ENCODE data around the gene NOS1AP. TPM values are rescaled to one million over a fixed set of nuclear protein-coding genes. Genes with fewer than 3 reads are reported as not detected.
A peak's percentile ranks its signal among the peaks of the same experiment; 100 is the strongest.

NOS1AP gene
- total RNA-seq, 1 experiment from 2014 or later, result 2.6 TPM

- H3K27ac ChIP-seq (ENCODE audit: low read length), result no peak within 1 kb of the TSS
- ChIA-PET CTCF (no interaction called here), POLR2A (ENCODE audit: unreplicated experiment) (no interaction called here)
- peaks cover 5% of the 10 kb centered on the region; the same call in 1 of the 2 replicates for H3K4me1 ChIP-seq (ENCODE audit: insufficient read depth, low read length)
- DNase-seq (peak; percentile 52), ATAC-seq (peak; percentile 81)
- no peaks in the 10 kb centered on the region for H3K79me2 ChIP-seq (ENCODE audit: low read length)
- no peaks in the 10 kb centered on the region for H4K20me1 ChIP-seq (ENCODE audit: low read length)
- H3F3A ChIP-seq (ENCODE audit: low read length, unreplicated experiment), result no peaks in the 10 kb centered on the region
- no peak within 1 kb of the TSS for H3K9ac ChIP-seq (ENCODE audit: low read length)
- TF ChIP-seq EZH2 (IDR thresholded peaks at IDR 0.05; ENCODE audit: low read length, unreplicated experiment) (no peak), CTCF (conservative IDR thresholded peaks at IDR 0.05; ENCODE audit: low read depth, low read length) (no peak), EZH2phosphoT487 (IDR thresholded peaks at IDR 0.05; ENCODE audit: borderline replicate concordance, low read length) (no peak)
- no peaks in the 10 kb centered on the region for H3K27me3 ChIP-seq (ENCODE audit: low read length)
- no peaks in the 10 kb centered on the region for H3K36me3 ChIP-seq (ENCODE audit: low read depth, low read length)
- H3K4me2 ChIP-seq (ENCODE audit: low read length), result no peak within 1 kb of the TSS
- H3K9me2 ChIP-seq (replicated peaks; ENCODE audit: low read length), result no peaks in the 10 kb centered on the region
- H3K9me3 ChIP-seq (ENCODE audit: low read length), result no peaks in the 10 kb centered on the region
- H2AFZ ChIP-seq (ENCODE audit: low read length), result no peak within 1 kb of the TSS
- no TSS peak for BruUV-seq (replicated peaks)
- intact Hi-C loops (cut with micrococcal nuclease), result no loop called here
- H3K4me3 ChIP-seq (ENCODE audit: low read length), result no peak within 1 kb of the TSS
Observed at GRCh38 chr1:162412002-162412401, 342.5 kb downstream of the NOS1AP start, which contains the start of gene SH2D1B. Gene SH2D1B, minus strand, starts transcription at chr1:162412136. Its CDS starts 120 bp downstream, at chr1:162412016.

- POLR2A ChIA-PET (ENCODE audit: unreplicated experiment), result no interaction called here
- no peak overlapping the region for H3K4me2 ChIP-seq (ENCODE audit: low read length)
- H2AFZ ChIP-seq (ENCODE audit: low read length), result no peak overlapping the region
- intact Hi-C loops (cut with micrococcal nuclease), result no loop called here
- H3K27me3 ChIP-seq (ENCODE audit: low read length), result no peaks in the 10 kb centered on the region
- no peaks in the 10 kb centered on the region for H3K9me2 ChIP-seq (replicated peaks; ENCODE audit: low read length)
- TF ChIP-seq CTCF (conservative IDR thresholded peaks at IDR 0.05; ENCODE audit: low read depth, low read length), result no peak
- TF ChIP-seq EZH2 (IDR thresholded peaks at IDR 0.05; ENCODE audit: low read length, unreplicated experiment), result no peak
- no peak for TF ChIP-seq EZH2phosphoT487 (IDR thresholded peaks at IDR 0.05; ENCODE audit: borderline replicate concordance, low read length)
- no peaks in the 10 kb centered on the region for H3K36me3 ChIP-seq (ENCODE audit: low read depth, low read length)
- no peaks in the 10 kb centered on the region for H4K20me1 ChIP-seq (ENCODE audit: low read length)
- H3K9me3 ChIP-seq (ENCODE audit: low read length), result no peaks in the 10 kb centered on the region
- H3F3A ChIP-seq (ENCODE audit: low read length, unreplicated experiment), result no peaks in the 10 kb centered on the region
- no peak for DNase-seq
- peaks cover 21% of the 10 kb centered on the region; the same call in 1 of the 2 replicates for H3K4me1 ChIP-seq (ENCODE audit: insufficient read depth, low read length)
- no TSS peak for BruUV-seq (replicated peaks)
- H3K79me2 ChIP-seq (ENCODE audit: low read length), result no peaks in the 10 kb centered on the region
- H3K4me3 ChIP-seq (ENCODE audit: low read length), result no peak overlapping the region
- H3K9ac ChIP-seq (ENCODE audit: low read length), result no peak overlapping the region
- no peak overlapping the region for H3K27ac ChIP-seq (ENCODE audit: low read length)
- ATAC-seq, result no peak
- CTCF ChIA-PET, result no interaction called here
Observed at GRCh38 chr1:162416215-162416614, 346.7 kb downstream of the NOS1AP start.

GRCh38 chr1:162416909-162417308, 347.4 kb downstream of the NOS1AP start:
- intact Hi-C loops (cut with micrococcal nuclease), result no loop called here
- no peak for TF ChIP-seq EZH2phosphoT487 (IDR thresholded peaks at IDR 0.05; ENCODE audit: borderline replicate concordance, low read length)
- TF ChIP-seq EZH2 (IDR thresholded peaks at IDR 0.05; ENCODE audit: low read length, unreplicated experiment), result no peak
- no peak for TF ChIP-seq CTCF (conservative IDR thresholded peaks at IDR 0.05; ENCODE audit: low read depth, low read length)
- Histone ChIP-seq H3K9me2 (replicated peaks; ENCODE audit: low read length) (no peaks in the 10 kb centered on the region), H3K9ac (ENCODE audit: low read length) (no peak overlapping the region), H3K4me2 (ENCODE audit: low read length) (no peak overlapping the region), H3K27me3 (ENCODE audit: low read length) (no peaks in the 10 kb centered on the region), H3K27ac (ENCODE audit: low read length) (no peak overlapping the region), H3K4me3 (ENCODE audit: low read length) (no peak overlapping the region), H3K36me3 (ENCODE audit: low read depth, low read length) (no peaks in the 10 kb centered on the region), H4K20me1 (ENCODE audit: low read length) (no peaks in the 10 kb centered on the region), H3F3A (ENCODE audit: low read length, unreplicated experiment) (no peaks in the 10 kb centered on the region), H2AFZ (ENCODE audit: low read length) (no peak overlapping the region), H3K9me3 (ENCODE audit: low read length) (no peaks in the 10 kb centered on the region), H3K4me1 (ENCODE audit: insufficient read depth, low read length) (peaks cover 18% of the 10 kb centered on the region; the same call in 1 of the 2 replicates), H3K79me2 (ENCODE audit: low read length) (no peaks in the 10 kb centered on the region)
- ChIA-PET CTCF (no interaction called here), POLR2A (ENCODE audit: unreplicated experiment) (no interaction called here)
- no peak for ATAC-seq
- no TSS peak for BruUV-seq (replicated peaks)
- DNase-seq, result no peak
